GM12878 (cell line): ENCODE data around the gene FERMT3. TPM values are rescaled to one million over a fixed set of nuclear protein-coding genes. Genes with fewer than 3 reads are reported as not detected.

ENCODE experiments used
- ATAC-seq: fragments of 200-7000 bp; cut with Tn5 transposase; 3 replicates; pipeline ENCODE4 v1.9.1; 2020; ENCODE audit warnings: mild to moderate bottlenecking, moderate library complexity
- BruUV-seq: library from RNA; stranded (reverse); fragments of 400-500 nt; replicated peaks from 2 replicates; lab custom pipeline; 2021; lab: Mats Ljungman, UMichigan
- CTCF ChIA-PET: fragments of 300-600 bp; sonication (Branson Sonifier 250); formaldehyde crosslinking; extraction: SDS; loops from one replicate; lab custom pipeline; 2021; ENCODE audit warnings: inconsistent platforms; lab: Yijun Ruan, JAX
- POLR2A ChIA-PET: fragments of 350-600 bp; formaldehyde crosslinking; extraction: SDS; loops from one replicate; lab custom pipeline; 2021; ENCODE audit warnings: inconsistent platforms; lab: Charles Lee
- RAD21 ChIA-PET: fragments of 300-600 bp; sonication (Branson Sonifier 250); formaldehyde crosslinking; loops from one replicate; lab custom pipeline; 2023; ENCODE audit warnings: antibody characterized with exemption; ENCODE audit not compliant: unreplicated experiment; lab: Charles Lee
- SMC1A ChIA-PET: fragments of 300-600 bp; sonication (Branson Sonifier 250); formaldehyde crosslinking; loops from one replicate; lab custom pipeline; 2023; ENCODE audit not compliant: unreplicated experiment, uncharacterized antibody; lab: Charles Lee
- DNase-seq: peaks from one replicate; pipeline ENCODE4 v3.0.0-alpha.2; 2011; ENCODE audit warnings: low read depth, low spot score
- FAIRE-seq: peaks from 3 replicates; lab custom pipeline; 2011; peaks lifted over from hg19 to GRCh38; lab: Jason Lieb, UNC
- H2AFZ ChIP-seq: 2 replicates; pipeline ENCODE4 v1.6.0; 2011; ENCODE audit warnings: low read depth, low read length, control low read depth; ENCODE audit not compliant: control insufficient read depth
- H3K27ac ChIP-seq: 2 replicates; pipeline ENCODE4 v1.5.1; 2011; ENCODE audit warnings: control low read depth; ENCODE audit not compliant: control insufficient read depth, insufficient read depth
- H3K27me3 ChIP-seq, 2 experiments: replicated peaks in 1 of 2; 2 replicates each; pipeline versions ENCODE4 v1.6.0 to v1.6.1; 2011; ENCODE audit warnings: low read length in 1 of 2; ENCODE audit not compliant: control insufficient read depth in 2 of 2, insufficient read depth in 2 of 2
- H3K36me3 ChIP-seq, 2 experiments: 2 replicates each; pipeline ENCODE4 v1.5.1; 2011; ENCODE audit warnings: low read length in 1 of 2; ENCODE audit not compliant: control insufficient read depth in 2 of 2, insufficient read depth in 2 of 2
- H3K4me1 ChIP-seq: 2 replicates; pipeline ENCODE4 v1.6.1; 2011; ENCODE audit warnings: mild to moderate bottlenecking, low read length, moderate library complexity, mixed read lengths; ENCODE audit not compliant: control insufficient read depth, insufficient read depth
- H3K4me2 ChIP-seq: 2 replicates; pipeline ENCODE4 v1.6.0; 2011; ENCODE audit warnings: control low read depth; ENCODE audit not compliant: control insufficient read depth, insufficient read depth
- H3K4me3 ChIP-seq: fragments of 200-600 bp; sonication (generic); 2 replicates; pipeline ENCODE4 v1.5.1; 2016
- H3K79me2 ChIP-seq: 2 replicates; pipeline ENCODE4 v1.6.0; 2011; ENCODE audit warnings: low read length; ENCODE audit not compliant: control insufficient read depth, insufficient read depth
- H3K9ac ChIP-seq: 2 replicates; pipeline ENCODE4 v1.8.0; 2011; ENCODE audit warnings: low read length, control low read depth, mixed read lengths; ENCODE audit not compliant: control insufficient read depth, insufficient read depth
- H3K9me3 ChIP-seq: replicated peaks from 3 replicates; pipeline ENCODE4 v1.5.1; 2011; ENCODE audit warnings: mild to moderate bottlenecking, low read length; ENCODE audit not compliant: control insufficient read depth, insufficient read depth
- H4K20me1 ChIP-seq: 2 replicates; pipeline ENCODE4 v1.6.0; 2011; ENCODE audit not compliant: control insufficient read depth, insufficient read depth
- ASH2L ChIP-seq: fragments of 300-600, 200-600 bp; sonication (generic); IDR thresholded peaks from 2 replicates; pipeline ENCODE4 v1.6.1; 2017; ENCODE audit warnings: low read depth, mild to moderate bottlenecking, borderline replicate concordance
- ATF7 ChIP-seq: fragments of 450-650 bp; IDR thresholded peaks from 2 replicates; pipeline ENCODE4 v1.6.1; 2016; ENCODE audit warnings: low read depth, mild to moderate bottlenecking
- CHD2 ChIP-seq: IDR thresholded peaks from 2 replicates; pipeline ENCODE4 v1.6.1; 2011; ENCODE audit warnings: low read depth, low read length, improper control_type of control experiment, borderline replicate concordance
- EZH2 ChIP-seq: IDR thresholded peaks from 2 replicates; pipeline ENCODE4 v1.6.1; 2012; ENCODE audit warnings: low read depth, mild to moderate bottlenecking, control low read depth, inconsistent platforms, low read length, borderline replicate concordance; ENCODE audit not compliant: control insufficient read depth
- IKZF2 ChIP-seq, 2 experiments: fragments of 450-650 bp; IDR thresholded peaks; 2 replicates each; pipeline ENCODE4 v1.6.1; 2017; ENCODE audit warnings: mild to moderate bottlenecking in 2 of 2, moderate library complexity in 2 of 2
- LARP7 ChIP-seq: fragments of 450-650 bp; IDR thresholded peaks from 2 replicates; pipeline ENCODE4 v1.6.1; 2017; ENCODE audit warnings: mild to moderate bottlenecking
- MEF2A ChIP-seq: IDR thresholded peaks from 2 replicates; pipeline ENCODE4 v1.6.1; 2011; ENCODE audit warnings: low read depth, mild to moderate bottlenecking, low read length, moderate library complexity; ENCODE audit not compliant: insufficient read depth
- PAX8 ChIP-seq: fragments of 450-650 bp; IDR thresholded peaks from 2 replicates; pipeline ENCODE4 v1.6.1; 2017; ENCODE audit warnings: mild to moderate bottlenecking, moderate library complexity
- SMARCA5 ChIP-seq: fragments of 450-650 bp; IDR thresholded peaks from 2 replicates; pipeline ENCODE4 v1.6.1; 2017; ENCODE audit warnings: mild to moderate bottlenecking
- STAT1 ChIP-seq: fragments of 450-650 bp; conservative IDR thresholded peaks from 2 replicates; pipeline ENCODE4 v1.6.1; 2014; ENCODE audit warnings: antibody characterized with exemption, mild to moderate bottlenecking
- TCF12 ChIP-seq: IDR thresholded peaks from 2 replicates; pipeline ENCODE4 v1.6.1; 2011; ENCODE audit warnings: low read depth, mild to moderate bottlenecking, low read length
- ZNF217 ChIP-seq: fragments of 450-650 bp; IDR thresholded peaks from 2 replicates; pipeline ENCODE4 v1.6.1; 2017; ENCODE audit warnings: antibody characterized with exemption, mild to moderate bottlenecking
- ZNF24 ChIP-seq: fragments of 450-650 bp; IDR thresholded peaks from 2 replicates; pipeline ENCODE4 v1.6.1; 2017; ENCODE audit warnings: antibody characterized with exemption, mild to moderate bottlenecking
- WGBS: methylation state at CpG from one replicate; pipeline ENCODE4 v1.1.6; 2016; ENCODE audit warnings: low lambda C conversion rate; ENCODE audit not compliant: insufficient replicate concordance, insufficient coverage; ENCODE audit errors: missing lambda C conversion rate; 5-methylcytosine and 5-hydroxymethylcytosine counted together
- in situ Hi-C: fragments of 300-500 bp; cut with MboI; formaldehyde crosslinking; loops from 9 replicates; pipeline ENCODE4 v1.14.3; 2018; ENCODE audit warnings: mixed read lengths
- intact Hi-C: fragments of 100-400 bp; cut with micrococcal nuclease; formaldehyde crosslinking; loops from one replicate; pipeline ENCODE4 v1.14.2; 2022; ENCODE audit not compliant: unreplicated experiment
- polyA plus RNA-seq, 11 experiments: library from polyadenylated mRNA; depleted of rRNA in 4 of 11; unstranded in 6 of 11; stranded (reverse) in 5 of 11; fragments of >200 nt; fragmentation: Nextera tagmentation in 4 of 11; fragmentation: Illumina TruSeq in 1 of 11; extraction: Ambion mirVana in 4 of 11; extraction: Trizol in 1 of 11; gene quantifications; 1 replicate in 1 of 11; 2 replicates in 10 of 11; pipeline versions ENCODE4 v1.2.1 to v1.2.3, GENCODE V29; 2011 to 2016; ENCODE audit warnings: inconsistent platforms in 2 of 11, missing spikeins in 2 of 11, low read depth in 1 of 11
- total RNA-seq, 4 experiments: library from RNA; depleted of rRNA in 3 of 4; stranded (reverse); fragments of >200 nt in 3 of 4; fragmentation: Illumina TruSeq in 1 of 4; extraction: Trizol in 1 of 4; gene quantifications; 2 replicates each; pipeline versions ENCODE4 v1.2.1 to v1.2.3, GENCODE V29; 2013 to 2021
- TF ChIP-seq, protein P1 (sequence below): IDR thresholded peaks from 2 replicates; pipeline ENCODE4 v1.6.1; 2012; ENCODE audit warnings: low read depth, low read length, improper control_type of control experiment
- TF ChIP-seq, protein P2 (sequence below): fragments of 450-650 bp; IDR thresholded peaks from 2 replicates; pipeline ENCODE4 v1.6.1; 2017; ENCODE audit warnings: borderline replicate concordance
- TF ChIP-seq, protein P3 (sequence below): fragments of 450-650 bp; IDR thresholded peaks from 2 replicates; pipeline ENCODE4 v1.6.1; 2017; ENCODE audit warnings: low read depth, mild to moderate bottlenecking, moderate library complexity

FERMT3 gene
- total and polyA plus RNA-seq, 10 of the 15 experiments (the other 5 are each of a cell fraction or from before 2014, with no cell fraction given): 2.0 to 211 (median 114) TPM

DNA sequence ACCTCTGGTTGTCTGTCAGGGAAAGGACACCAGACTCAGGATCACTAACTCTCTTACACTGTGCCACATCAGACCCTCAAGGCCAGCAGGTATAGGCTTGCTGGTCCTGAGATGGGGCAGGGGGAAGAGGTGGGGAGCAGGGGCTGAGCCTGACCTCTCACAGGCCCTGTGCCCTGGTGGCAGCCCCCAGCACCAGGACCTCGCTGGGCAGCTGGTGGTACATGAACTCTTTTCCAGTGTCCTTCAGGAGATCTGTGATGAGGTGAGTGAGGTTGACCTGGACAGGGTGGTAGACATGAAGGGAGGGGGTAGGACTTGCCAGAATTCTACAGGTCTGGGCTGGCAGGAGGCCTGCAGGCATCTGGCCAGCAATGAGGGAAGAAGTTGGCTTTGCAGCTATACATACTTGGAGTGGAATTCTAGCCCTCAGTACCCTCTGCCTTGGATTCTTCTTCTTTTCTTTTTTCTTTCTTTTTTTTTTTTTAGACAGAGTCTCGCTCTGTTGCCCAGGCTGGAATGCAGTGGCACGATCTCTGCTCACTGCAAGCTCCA, 21.0 kb downstream of the FERMT3 start:
- Histone ChIP-seq H3K27ac (peak overlapping the region; percentile 96), H3K4me2 (peak overlapping the region; percentile 98), H4K20me1 (no peaks in the 10 kb centered on the region), H3K27me3 (no peaks in the 10 kb centered on the region), H3K4me3 (peak overlapping the region; percentile 90), H3K79me2 (peaks cover 38% of the 10 kb centered on the region), H3K9me3 (no peaks in the 10 kb centered on the region), H3K9ac (peak overlapping the region; percentile 98), H2AFZ (no peak overlapping the region), H3K4me1 (peaks cover 27% of the 10 kb centered on the region), H3K36me3 (peaks cover 9% of the 10 kb centered on the region in 2 experiments)
- ChIA-PET SMC1A (interaction anchor here (1.1 to 5.4 kb wide), 4 partner anchors 9 to 21 kb away, joined by 3 to 56 read pairs (median 6); partner anchors contain the start of genes FERMT3 and FKBP2), CTCF (interaction anchor here (0.6 to 5.0 kb wide), 5 partner anchors 11 to 76 kb away, joined by 3 to 59 read pairs (median 4); partner anchors contain the start of gene FERMT3), RAD21 (interaction anchor here (1.5 to 3.3 kb wide), 4 partner anchors 11 to 23 kb away, joined by 3 to 34 read pairs (median 9); partner anchors contain the start of genes FERMT3 and FKBP2), POLR2A (interaction anchor here (1.1 to 9.7 kb wide), 11 partner anchors 10 to 90 kb away, joined by 3 to 85 read pairs (median 6); partner anchors contain the start of genes BAD, FERMT3, FKBP2 and PPP1R14B)
- FAIRE-seq (no peak), DNase-seq (no peak), ATAC-seq (no peak)
- in situ Hi-C loops (loop anchor here (25.0 kb wide), 1 partner anchor 1635 kb away; the partner anchor contains the start of genes CFL1, EFEMP2 and MUS81), intact Hi-C loops (no loop called here)
- 50% methylated on average over 2 of the region's 3 CpGs for WGBS
- no TSS peak for BruUV-seq
- TF ChIP-seq CHD2 (no peak), ZNF217 (no peak), STAT1 (no peak), ATF7 (no peak), PAX8 (no peak), EZH2 (no peak), SMARCA5 (no peak), ZNF24 (no peak), TCF12 (no peak), IKZF2 (IDR thresholded peaks at IDR 0.05) (no peak), ASH2L (no peak), LARP7 (no peak), MEF2A (no peak)
- TF ChIP-seq, protein P1, sequence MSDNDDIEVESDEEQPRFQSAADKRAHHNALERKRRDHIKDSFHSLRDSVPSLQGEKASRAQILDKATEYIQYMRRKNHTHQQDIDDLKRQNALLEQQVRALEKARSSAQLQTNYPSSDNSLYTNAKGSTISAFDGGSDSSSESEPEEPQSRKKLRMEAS: no peak
- TF ChIP-seq, protein P2, sequence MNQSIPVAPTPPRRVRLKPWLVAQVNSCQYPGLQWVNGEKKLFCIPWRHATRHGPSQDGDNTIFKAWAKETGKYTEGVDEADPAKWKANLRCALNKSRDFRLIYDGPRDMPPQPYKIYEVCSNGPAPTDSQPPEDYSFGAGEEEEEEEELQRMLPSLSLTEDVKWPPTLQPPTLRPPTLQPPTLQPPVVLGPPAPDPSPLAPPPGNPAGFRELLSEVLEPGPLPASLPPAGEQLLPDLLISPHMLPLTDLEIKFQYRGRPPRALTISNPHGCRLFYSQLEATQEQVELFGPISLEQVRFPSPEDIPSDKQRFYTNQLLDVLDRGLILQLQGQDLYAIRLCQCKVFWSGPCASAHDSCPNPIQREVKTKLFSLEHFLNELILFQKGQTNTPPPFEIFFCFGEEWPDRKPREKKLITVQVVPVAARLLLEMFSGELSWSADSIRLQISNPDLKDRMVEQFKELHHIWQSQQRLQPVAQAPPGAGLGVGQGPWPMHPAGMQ: no peak
- TF ChIP-seq, protein P3, sequence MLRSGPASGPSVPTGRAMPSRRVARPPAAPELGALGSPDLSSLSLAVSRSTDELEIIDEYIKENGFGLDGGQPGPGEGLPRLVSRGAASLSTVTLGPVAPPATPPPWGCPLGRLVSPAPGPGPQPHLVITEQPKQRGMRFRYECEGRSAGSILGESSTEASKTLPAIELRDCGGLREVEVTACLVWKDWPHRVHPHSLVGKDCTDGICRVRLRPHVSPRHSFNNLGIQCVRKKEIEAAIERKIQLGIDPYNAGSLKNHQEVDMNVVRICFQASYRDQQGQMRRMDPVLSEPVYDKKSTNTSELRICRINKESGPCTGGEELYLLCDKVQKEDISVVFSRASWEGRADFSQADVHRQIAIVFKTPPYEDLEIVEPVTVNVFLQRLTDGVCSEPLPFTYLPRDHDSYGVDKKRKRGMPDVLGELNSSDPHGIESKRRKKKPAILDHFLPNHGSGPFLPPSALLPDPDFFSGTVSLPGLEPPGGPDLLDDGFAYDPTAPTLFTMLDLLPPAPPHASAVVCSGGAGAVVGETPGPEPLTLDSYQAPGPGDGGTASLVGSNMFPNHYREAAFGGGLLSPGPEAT: no peak
